GM12864 (cell line): ENCODE measurements around the gene MCFD2.

Experiments used
- DNase-seq: peaks from one replicate; pipeline ENCODE4 v3.0.0-alpha.2; 2011; ENCODE audit warnings: low read depth
- H3K4me3 ChIP-seq: 2 replicates; pipeline ENCODE4 v1.5.1; 2011; ENCODE audit warnings: mild to moderate bottlenecking, low read depth, low read length, control low read depth
- CTCF ChIP-seq: IDR thresholded peaks from 2 replicates; pipeline ENCODE4 v1.5.1; 2011; ENCODE audit warnings: low read depth, mild to moderate bottlenecking, moderate library complexity, low read length, control low read depth, inconsistent platforms; ENCODE audit errors: missing control alignments

Gene MCFD2

DNA sequence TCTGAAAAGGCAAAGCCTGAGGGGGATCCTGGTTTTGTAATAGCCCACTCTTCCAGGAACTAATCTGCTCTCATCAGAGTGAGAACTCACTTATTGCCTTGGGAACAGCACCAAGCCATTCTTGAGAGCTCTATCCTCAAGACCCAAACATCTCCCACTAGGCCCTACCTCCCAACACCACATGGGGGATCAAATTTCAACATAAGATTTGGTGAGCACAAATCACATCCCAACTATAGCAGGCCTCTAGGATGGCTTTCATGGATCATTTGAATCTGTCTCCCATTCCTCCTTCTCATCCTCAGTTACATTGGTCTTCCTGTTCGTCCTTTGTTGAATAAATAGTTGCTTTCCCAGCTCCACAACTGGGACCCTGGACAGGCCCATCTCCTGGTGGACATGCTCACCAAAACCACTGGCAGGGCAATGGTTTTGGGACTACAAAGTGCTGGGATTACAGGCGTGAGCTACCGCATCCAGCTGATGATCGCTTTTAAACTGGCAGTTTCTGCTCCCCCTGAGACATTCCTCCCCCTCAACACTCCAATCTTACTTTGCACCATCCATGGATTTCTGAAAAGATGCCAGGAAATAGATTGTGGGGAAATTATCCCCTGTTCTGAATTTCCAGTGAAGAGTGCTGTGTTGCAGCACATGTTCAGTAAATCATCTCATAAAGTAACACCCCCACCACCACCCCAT lies 42.6 kb downstream of the MCFD2 start:
- no peak overlapping the region for H3K4me3 ChIP-seq
- no peak for TF ChIP-seq CTCF
- no peak for DNase-seq

DNA sequence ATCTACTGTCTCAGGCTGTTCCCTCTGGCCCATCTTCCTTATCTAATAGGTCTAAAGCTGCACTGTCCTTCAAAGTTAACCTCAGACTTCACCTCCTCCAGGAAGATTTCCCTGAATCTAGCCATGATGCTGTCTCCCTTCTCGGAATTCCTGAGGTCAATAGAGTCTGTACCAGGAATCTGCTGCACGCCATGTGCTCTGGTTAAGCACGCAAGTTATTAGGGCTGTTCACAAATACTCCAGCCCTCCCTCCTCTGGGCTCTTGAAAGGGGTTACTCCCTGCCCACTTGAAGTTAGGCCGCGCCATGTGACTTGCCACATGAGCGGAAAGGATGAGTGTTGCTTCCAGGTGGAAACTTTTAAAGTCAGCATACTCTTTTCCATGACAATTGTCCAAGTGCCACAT lies 43.6 kb downstream of the MCFD2 start:
- TF ChIP-seq CTCF: no peak
- H3K4me3 ChIP-seq: no peak overlapping the region
- DNase-seq: no peak

GRCh38 chr2:46870051-46870839 lies 45.4 kb downstream of the MCFD2 start:
- no peak for DNase-seq
- no peak overlapping the region for H3K4me3 ChIP-seq
- TF ChIP-seq CTCF: no peak

- DNase-seq: no peak
- no peak for TF ChIP-seq CTCF
- H3K4me3 ChIP-seq: no peak overlapping the region
Observed at GRCh38 chr2:46869621-46870020, 46.0 kb downstream of the MCFD2 start.

- no peak for TF ChIP-seq CTCF
- no peak overlapping the region for H3K4me3 ChIP-seq
- DNase-seq: no peak
Observed at GRCh38 chr2:46866770-46867246, 48.8 kb downstream of the MCFD2 start.

DNA sequence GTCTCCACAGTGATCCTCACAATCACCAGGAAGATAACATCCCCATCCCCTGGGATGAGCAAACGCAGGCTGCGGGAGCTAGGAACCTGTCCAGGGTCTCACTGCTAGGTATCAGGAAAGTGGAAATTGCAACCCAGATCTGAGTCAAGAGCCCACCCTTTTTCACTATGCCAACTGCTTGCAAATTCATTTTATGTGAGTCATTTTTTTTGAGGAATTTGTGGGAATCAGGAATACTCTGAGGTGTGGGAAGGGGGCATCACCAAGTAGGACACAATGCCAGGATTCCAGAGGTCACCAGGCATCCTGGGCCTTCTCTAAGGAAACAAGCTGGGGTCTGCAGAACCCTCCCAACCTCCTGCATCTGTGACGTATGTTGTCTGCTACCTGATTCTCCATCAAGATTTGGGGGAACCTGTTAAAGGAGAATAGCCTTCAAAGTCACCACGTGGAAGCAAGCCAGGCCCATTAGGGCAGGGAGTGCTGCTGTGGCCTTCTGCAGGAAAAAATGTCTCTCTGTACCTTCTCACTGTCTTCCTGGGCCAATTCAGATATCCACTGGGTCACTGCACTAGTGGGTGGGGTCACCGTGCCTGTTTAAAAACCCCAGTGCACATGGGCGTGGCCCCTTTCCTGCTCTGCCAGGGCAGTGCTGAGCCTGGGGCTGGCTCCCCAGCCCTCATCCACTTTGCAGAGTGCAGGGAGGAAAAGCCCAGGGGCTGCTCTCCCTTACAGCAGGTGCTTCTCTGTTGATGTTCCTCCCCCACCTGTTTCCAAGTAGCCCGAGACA lies 50.2 kb downstream of the MCFD2 start:
- H3K4me3 ChIP-seq: no peak overlapping the region
- no peak for TF ChIP-seq CTCF
- DNase-seq: no peak
